Spleen (tissue), 11 donors: ENCODE measurements around the gene FNDC1. TPM values are rescaled to one million over a fixed set of nuclear protein-coding genes. Genes with fewer than 3 reads are reported as not detected.

Experiments used
- DNase-seq: peaks from one replicate; pipeline ENCODE4 v3.0.0-alpha.2; 2020
- H3K27ac ChIP-seq, 8 donors: fragments of 200-600 bp; sonication (generic) in 7 of 8; 1 replicate in 4 of 8; 2 replicates in 4 of 8; pipeline versions ENCODE4 v1.5.0 to v1.8.0; 2016 to 2021; ENCODE audit warnings: inconsistent platforms in 4 of 8, mild to moderate bottlenecking in 4 of 8, moderate library complexity in 1 of 8
- H3K27me3 ChIP-seq, 7 donors: fragments of 200-600 bp; sonication (generic) in 6 of 7; replicated peaks in 1 of 7; 1 replicate in 4 of 7; 2 replicates in 3 of 7; pipeline versions ENCODE4 v1.5.0 to v1.8.0; 2016 to 2021; ENCODE audit warnings: inconsistent platforms in 3 of 7, mild to moderate bottlenecking in 1 of 7
- H3K36me3 ChIP-seq, 6 donors: fragments of 200-600 bp; sonication (generic) in 5 of 6; 1 replicate in 4 of 6; 2 replicates in 2 of 6; pipeline versions ENCODE4 v1.5.0 to v1.8.0; 2016 to 2021; ENCODE audit warnings: inconsistent platforms in 2 of 6
- H3K4me1 ChIP-seq, 6 donors: fragments of 200-600 bp; sonication (generic) in 5 of 6; 1 replicate in 3 of 6; 2 replicates in 3 of 6; pipeline versions ENCODE4 v1.5.0 to v1.8.0; 2016 to 2021; ENCODE audit warnings: inconsistent platforms in 3 of 6
- H3K4me3 ChIP-seq, 8 donors: fragments of 200-600 bp; sonication (generic) in 7 of 8; 1 replicate in 4 of 8; 2 replicates in 4 of 8; pipeline versions ENCODE4 v1.5.0 to v1.8.0; 2016 to 2021; ENCODE audit warnings: inconsistent platforms in 4 of 8, mild to moderate bottlenecking in 4 of 8, moderate library complexity in 2 of 8
- H3K9me3 ChIP-seq, 8 donors: fragments of 200-600 bp; sonication (generic) in 7 of 8; 1 replicate in 4 of 8; 2 replicates in 4 of 8; pipeline versions ENCODE4 v1.5.0 to v1.8.0; 2016 to 2021; ENCODE audit warnings: inconsistent platforms in 4 of 8
- CTCF ChIP-seq, 11 experiments: fragments of 200-600 bp in 7 of 11; fragments of 450-650 bp in 4 of 11; sonication (generic) in 4 of 11; IDR thresholded peaks in 8 of 11; conservative IDR thresholded peaks in 3 of 11; 1 replicate in 7 of 11; 2 replicates in 4 of 11; pipeline versions ENCODE4 v1.4.0 to v1.8.0; 2016 to 2021; ENCODE audit warnings: antibody characterized with exemption in 11 of 11, inconsistent platforms in 4 of 11, mild to moderate bottlenecking in 1 of 11
- POLR2A ChIP-seq, 3 donors: fragments of 450-650 bp; IDR thresholded peaks; one replicate each; pipeline ENCODE4 v1.5.1; 2017; ENCODE audit warnings: antibody characterized with exemption in 3 of 3, mild to moderate bottlenecking in 1 of 3
- POLR2AphosphoS5 ChIP-seq, 3 donors: sonication (generic); formaldehyde crosslinking; IDR thresholded peaks; one replicate each; pipeline ENCODE4 v1.5.1; 2017; ENCODE audit warnings: antibody characterized with exemption in 3 of 3
- WGBS, 5 donors: extraction: QIAGEN DNeasy Blood & Tissue Kit in 3 of 5; methylation state at CpG; one replicate each; pipeline versions ENCODE4 v1.1.5 to v1.1.7; 2013 to 2018; 5-methylcytosine and 5-hydroxymethylcytosine counted together
- intact Hi-C: fragments of 100-400 bp; cut with DNase I; formaldehyde crosslinking; loops from one replicate; pipeline ENCODE4 v1.15.0; 2023; ENCODE audit warnings: low total_unique reads
- polyA plus RNA-seq, 3 donors: library from polyadenylated mRNA; stranded (reverse); fragments of 200-250 nt; gene quantifications; one replicate each; pipeline ENCODE4 v1.2.1, GENCODE V29; 2013
- total RNA-seq, 7 donors: library from RNA; depleted of rRNA in 3 of 7; stranded (reverse); fragments of >200 nt in 3 of 7; fragmentation: NEBNext Ultra II Directional in 4 of 7; extraction: Animal tissue kit (Norgen Biotek cat#: 25700) in 4 of 7; gene quantifications; one replicate each; pipeline versions ENCODE4 v1.1.0 to v1.2.1, GENCODE V29; 2016 to 2021
- donor health status: healthy with polysubstance abuse.
- donor health status: DM: no; HTN: no; CAD: no; lungs with moderate emphysema.
- donor health status: DM: no; HTN: no; CAD: no.
- donor health status: Bipolar disorder and iron deficiency.
- donor health status: healthy.
- donor health status: DM: no; HTN: no; CAD: no.
- donor health status: DM: yes; HTN: yes; CAD: no.

Gene FNDC1
- total and polyA plus RNA-seq, 10 donors, result 0.03 to 1.2 (median 0.29) TPM

GRCh38 chr6:159163901-159164370 lies 5.3 kb upstream of the FNDC1 start:
- 70 to 82% (median 75%) methylated on average over 5 of the region's 5 CpGs for WGBS, 5 donors
- Histone ChIP-seq H3K27me3 (peaks cover 0 to 44% (median 15%) of the 10 kb centered on the region in 7 donors), H3K4me1 (peaks cover 5 to 15% (median 7%) of the 10 kb centered on the region in 6 donors), H3K36me3 (no peaks in the 10 kb centered on the region), H3K27ac (no peak overlapping the region), H3K9me3 (peaks cover 0 to 5% (median 0%) of the 10 kb centered on the region in 8 donors), H3K4me3 (no peak overlapping the region)
- no peak for DNase-seq
- intact Hi-C loops, result no loop called here
- TF ChIP-seq CTCF (IDR thresholded peaks at IDR 0.05 in 8 of 11, conservative IDR thresholded peaks at IDR 0.05 in 3 of 11) (no peak), POLR2A (IDR thresholded peaks at IDR 0.05) (no peak), POLR2AphosphoS5 (IDR thresholded peaks at IDR 0.05) (no peak)

DNA sequence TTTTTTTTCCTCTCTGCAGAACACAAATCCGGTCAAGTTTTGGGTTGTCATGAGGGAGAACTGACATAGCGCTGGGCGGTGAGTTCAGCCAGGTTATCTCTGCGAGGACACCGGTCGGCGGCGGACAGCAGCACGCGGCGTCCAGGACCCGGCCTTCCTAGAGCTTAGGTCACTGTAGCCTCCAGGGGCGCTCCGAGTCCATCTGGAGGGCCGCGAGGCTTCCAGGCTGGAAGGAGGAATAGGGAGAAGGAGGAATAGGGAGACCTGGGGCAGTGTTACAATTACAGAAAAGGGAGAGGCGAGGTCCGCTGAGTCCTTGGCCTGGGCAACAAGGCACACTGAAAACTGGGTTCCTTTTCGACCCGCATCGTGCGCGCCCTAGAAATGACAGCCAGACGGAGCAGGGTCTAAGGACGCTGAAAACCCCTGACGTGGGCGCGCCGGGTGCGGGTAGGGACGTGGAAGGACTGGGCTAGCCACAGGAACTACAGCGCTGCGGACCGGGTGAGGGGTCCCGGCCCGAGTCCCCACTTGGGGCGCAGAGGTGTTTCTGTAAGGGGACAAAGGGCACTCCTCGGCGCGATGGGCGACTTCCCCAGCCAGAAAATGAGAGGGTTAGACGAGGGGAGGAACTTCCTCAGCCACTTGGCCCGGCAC lies 536 bp upstream of the FNDC1 start:
- H3K27ac ChIP-seq, result no peak overlapping the region
- DNase-seq, result no peak
- no peak for TF ChIP-seq POLR2AphosphoS5 (IDR thresholded peaks at IDR 0.05)
- peak in 1 of 11 experiments; percentile 29 for TF ChIP-seq CTCF (IDR thresholded peaks at IDR 0.05 in 8 of 11, conservative IDR thresholded peaks at IDR 0.05 in 3 of 11)
- 8 to 16% (median 10%) methylated on average over 40 to 43 of the region's 43 CpGs for WGBS, 5 donors
- H3K27me3 ChIP-seq, result peaks cover 3 to 91% (median 55%) of the 10 kb centered on the region in 7 donors
- intact Hi-C loops, result no loop called here
- peak overlapping the region in 7 of 8 donors; percentile 10 to 70 (median 30) for H3K4me3 ChIP-seq
- H3K36me3 ChIP-seq, result no peaks in the 10 kb centered on the region
- no peaks in the 10 kb centered on the region for H3K9me3 ChIP-seq
- H3K4me1 ChIP-seq, result peaks cover 13 to 31% (median 20%) of the 10 kb centered on the region in 6 donors

DNA sequence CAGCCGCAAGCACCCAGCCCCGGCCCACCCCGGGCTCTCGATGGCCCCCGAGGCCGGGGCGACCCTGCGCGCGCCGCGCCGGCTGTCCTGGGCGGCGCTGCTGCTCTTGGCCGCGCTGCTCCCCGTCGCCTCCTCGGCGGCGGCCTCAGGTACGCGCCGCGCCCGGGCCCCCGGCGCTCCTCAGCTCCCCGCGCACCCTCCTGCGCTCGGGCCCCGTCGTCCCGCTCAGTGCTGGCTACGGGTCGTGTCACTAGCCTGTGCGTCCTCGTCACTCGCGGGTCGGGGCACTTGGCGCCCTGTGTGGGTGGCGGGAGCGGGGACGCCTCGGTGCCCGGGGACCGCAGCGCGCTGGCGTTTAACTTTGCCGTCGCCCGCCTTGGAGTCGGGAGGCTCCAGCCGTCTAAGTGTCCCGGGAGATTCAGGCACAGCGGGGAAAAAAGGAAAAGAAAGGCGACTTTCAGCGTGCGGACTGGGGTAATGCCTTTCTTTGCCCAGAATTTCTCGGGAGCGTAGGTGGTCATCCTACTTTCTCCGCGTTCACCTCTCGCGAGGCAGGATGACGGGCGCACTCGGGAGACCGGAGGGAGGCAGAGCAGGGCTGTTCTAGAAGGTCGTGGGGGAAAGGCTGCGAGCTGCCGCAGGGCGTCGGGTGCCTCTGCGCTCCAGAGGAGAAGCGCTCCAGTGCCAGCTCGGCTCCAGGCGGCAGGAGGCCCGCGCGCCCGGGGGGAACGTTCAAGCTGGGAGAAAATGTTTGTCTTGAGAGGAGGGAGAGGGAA lies 545 bp downstream of the FNDC1 start:
- TF ChIP-seq POLR2A (IDR thresholded peaks at IDR 0.05), result no peak
- no peak for TF ChIP-seq POLR2AphosphoS5 (IDR thresholded peaks at IDR 0.05)
- TF ChIP-seq CTCF (IDR thresholded peaks at IDR 0.05 in 8 of 11, conservative IDR thresholded peaks at IDR 0.05 in 3 of 11), result no peak
- H3K9me3 ChIP-seq, result no peaks in the 10 kb centered on the region
- peak overlapping the region in 7 of 8 donors; percentile 25 to 70 (median 30) for H3K4me3 ChIP-seq
- DNase-seq, result no peak
- H3K27me3 ChIP-seq, result peaks cover 3 to 96% (median 65%) of the 10 kb centered on the region in 7 donors
- intact Hi-C loops, result no loop called here
- WGBS, 5 donors, result 1 to 3% (median 2%) methylated on average over 58 to 87 of the region's 87 CpGs
- H3K4me1 ChIP-seq, result peaks cover 13 to 39% (median 24%) of the 10 kb centered on the region in 6 donors
- H3K36me3 ChIP-seq, result no peaks in the 10 kb centered on the region
- H3K27ac ChIP-seq, result no peak overlapping the region

- WGBS, 5 donors, result 4 to 15% (median 8%) methylated on average over 7 of the region's 7 CpGs
- Histone ChIP-seq H3K9me3 (no peaks in the 10 kb centered on the region), H3K27ac (no peak overlapping the region), H3K27me3 (peaks cover 3 to 94% (median 65%) of the 10 kb centered on the region in 7 donors), H3K4me1 (peaks cover 13 to 39% (median 24%) of the 10 kb centered on the region in 6 donors), H3K36me3 (no peaks in the 10 kb centered on the region), H3K4me3 (peak overlapping the region in 6 of 8 donors; percentile 27 to 70 (median 34))
- TF ChIP-seq CTCF (IDR thresholded peaks at IDR 0.05 in 8 of 11, conservative IDR thresholded peaks at IDR 0.05 in 3 of 11), result no peak
- TF ChIP-seq POLR2A (IDR thresholded peaks at IDR 0.05), result no peak
- no peak for TF ChIP-seq POLR2AphosphoS5 (IDR thresholded peaks at IDR 0.05)
- intact Hi-C loops, result no loop called here
- DNase-seq, result no peak
These were observed 1.1 kb downstream of the FNDC1 start for GRCh38 chr6:159170333-159170672.
